Sigmoid colon (tissue), 7 donors: ENCODE results near the gene CALCA. TPM values are rescaled to one million over a fixed set of nuclear protein-coding genes. Genes with fewer than 3 reads are reported as not detected.

Experiments used
- DNase-seq: peaks from one replicate; pipeline ENCODE4 v3.0.0-alpha.2; 2019
- H3K27ac ChIP-seq, 4 donors: fragments of 200-600 bp; sonication (generic); one replicate each; pipeline ENCODE4 v1.5.1; 2016 to 2019; ENCODE audit warnings: mild to moderate bottlenecking in 1 of 4
- H3K27me3 ChIP-seq, 3 donors: fragments of 200-600 bp; sonication (generic); one replicate each; pipeline ENCODE4 v1.5.1; 2019; ENCODE audit warnings: mild to moderate bottlenecking in 1 of 3
- H3K36me3 ChIP-seq, 4 donors: fragments of 200-600 bp; sonication (generic); one replicate each; pipeline ENCODE4 v1.5.1; 2016 to 2019
- H3K4me1 ChIP-seq, 4 donors: fragments of 200-600 bp; sonication (generic); one replicate each; pipeline ENCODE4 v1.5.1; 2017 to 2019
- H3K4me3 ChIP-seq, 4 donors: fragments of 200-600 bp; sonication (generic); one replicate each; pipeline ENCODE4 v1.5.1; 2017 to 2019; ENCODE audit warnings: mild to moderate bottlenecking in 2 of 4, moderate library complexity in 1 of 4
- H3K9me3 ChIP-seq, 4 donors: fragments of 200-600 bp in 3 of 4; sonication (generic) in 3 of 4; one replicate each; pipeline versions ENCODE4 v1.5.1 to v1.6.1; 2013 to 2019
- CTCF ChIP-seq, 4 experiments: fragments of 450-650 bp in 3 of 4; fragments of 200-600 bp in 1 of 4; IDR thresholded peaks; one replicate each; pipeline ENCODE4 v1.5.1; 2016 to 2019; ENCODE audit warnings: antibody characterized with exemption in 4 of 4, mild to moderate bottlenecking in 3 of 4, moderate library complexity in 2 of 4
- EP300 ChIP-seq, 4 donors: sonication (generic); formaldehyde crosslinking; IDR thresholded peaks; one replicate each; pipeline ENCODE4 v1.6.1; 2017; ENCODE audit warnings: antibody characterized with exemption in 4 of 4
- POLR2A ChIP-seq, 2 donors: fragments of 450-650 bp; IDR thresholded peaks; one replicate each; pipeline ENCODE4 v1.6.1; 2016; ENCODE audit warnings: antibody characterized with exemption in 2 of 2, mild to moderate bottlenecking in 2 of 2, moderate library complexity in 2 of 2
- POLR2AphosphoS5 ChIP-seq, 4 donors: sonication (generic); formaldehyde crosslinking; IDR thresholded peaks; one replicate each; pipeline ENCODE4 v1.6.1; 2017; ENCODE audit warnings: antibody characterized with exemption in 4 of 4
- WGBS, 2 donors: extraction: QIAGEN DNeasy Blood & Tissue Kit; methylation state at CpG; one replicate each; pipeline ENCODE4 v1.1.7; 2013; 5-methylcytosine and 5-hydroxymethylcytosine counted together
- intact Hi-C: fragments of 100-400 bp; cut with DNase I; formaldehyde crosslinking; loops from one replicate; pipeline ENCODE4 v1.15.1; 2023
- polyA plus RNA-seq, 3 donors: library from polyadenylated mRNA; stranded (reverse); fragments of 200-250 nt; gene quantifications; one replicate each; pipeline ENCODE4 v1.2.3, GENCODE V29; 2013
- total RNA-seq, 4 donors: library from RNA; depleted of rRNA; stranded (reverse); fragments of >200 nt; gene quantifications; one replicate each; pipeline ENCODE4 v1.1.0, GENCODE V29; 2016
- donor health status: healthy with polysubstance abuse.
- donor health status: Bipolar disorder and iron deficiency.
- donor health status: healthy.

Gene CALCA
- total and polyA plus RNA-seq, 7 donors: 0.36 to 1.2 (median 0.66) TPM; not detected in 4

GRCh38 chr11:14942745-14943144, 29.4 kb downstream of the CALCA start:
- Histone ChIP-seq H3K36me3 (no peaks in the 10 kb centered on the region), H3K4me3 (no peak overlapping the region), H3K4me1 (no peaks in the 10 kb centered on the region), H3K27ac (no peak overlapping the region), H3K9me3 (no peaks in the 10 kb centered on the region), H3K27me3 (no peaks in the 10 kb centered on the region)
- intact Hi-C loops: no loop called here
- 65 to 78% methylated on average over 3 of the region's 3 CpGs for WGBS, 2 donors
- TF ChIP-seq POLR2AphosphoS5 (IDR thresholded peaks at IDR 0.05) (no peak), POLR2A (IDR thresholded peaks at IDR 0.05) (no peak), CTCF (IDR thresholded peaks at IDR 0.05) (no peak), EP300 (IDR thresholded peaks at IDR 0.05) (no peak)
- no peak for DNase-seq

DNA sequence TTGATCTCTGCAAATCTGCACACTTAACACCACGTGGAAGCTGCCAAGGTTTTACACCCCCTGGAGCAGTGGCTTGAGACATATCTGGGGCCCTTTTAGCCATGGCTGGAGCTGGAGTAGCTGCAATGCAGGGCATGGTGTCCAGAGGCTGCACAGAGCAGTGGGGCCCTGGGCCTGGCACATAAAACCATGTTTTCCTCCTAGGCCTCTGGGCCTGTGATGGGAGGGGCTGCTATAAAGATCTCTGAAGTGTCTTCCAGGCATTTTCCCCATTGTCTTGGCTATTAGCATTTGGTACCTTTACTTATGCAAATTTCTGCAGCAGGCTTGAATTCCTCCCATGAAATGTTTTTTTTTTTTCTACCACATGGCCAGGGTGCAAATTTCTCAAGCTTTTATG, 33.2 kb downstream of the CALCA start:
- 58 to 64% methylated on average over 1 of the region's 1 CpG for WGBS, 2 donors
- Histone ChIP-seq H3K9me3 (no peaks in the 10 kb centered on the region), H3K4me1 (no peaks in the 10 kb centered on the region), H3K27ac (no peak overlapping the region), H3K4me3 (no peak overlapping the region), H3K36me3 (no peaks in the 10 kb centered on the region), H3K27me3 (no peaks in the 10 kb centered on the region)
- TF ChIP-seq POLR2A (IDR thresholded peaks at IDR 0.05) (no peak), EP300 (IDR thresholded peaks at IDR 0.05) (no peak), CTCF (IDR thresholded peaks at IDR 0.05) (no peak), POLR2AphosphoS5 (IDR thresholded peaks at IDR 0.05) (no peak)
- no peak for DNase-seq
- intact Hi-C loops: no loop called here

DNA sequence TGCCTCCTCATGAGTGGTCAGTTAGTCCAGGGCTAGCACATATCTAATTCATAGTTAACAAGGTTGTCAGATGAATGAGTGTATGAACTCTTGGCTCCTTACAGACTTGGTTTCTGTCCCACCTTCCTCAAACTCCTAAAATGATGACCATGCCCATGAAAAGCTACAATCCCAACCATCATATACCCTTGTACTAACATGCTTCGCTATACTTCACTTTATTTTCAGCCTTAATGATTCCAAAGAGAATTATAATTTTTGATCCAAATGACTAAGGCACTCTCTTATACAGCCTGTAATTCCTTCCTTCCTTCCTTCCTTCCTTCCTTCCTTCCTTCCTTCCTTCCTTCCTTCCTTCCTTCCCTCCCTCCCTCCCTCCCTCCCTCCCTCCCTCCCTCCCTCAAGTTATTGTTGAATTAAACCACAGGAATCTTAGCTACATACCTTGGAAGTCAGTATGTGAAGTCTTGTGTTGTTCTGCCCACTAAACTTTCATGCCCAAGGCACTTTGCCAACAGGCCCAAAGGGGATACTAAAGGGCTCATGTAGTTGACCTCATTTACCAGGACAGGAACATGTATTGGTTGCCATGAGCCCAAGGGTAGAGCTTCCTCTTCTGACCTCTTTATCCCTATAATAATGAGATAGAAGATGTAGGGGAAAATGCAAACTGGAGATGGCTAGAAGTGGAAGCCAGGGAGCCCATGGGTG, 37.4 kb downstream of the CALCA start:
- H3K4me1 ChIP-seq: no peaks in the 10 kb centered on the region
- no peak for DNase-seq
- no peak for TF ChIP-seq POLR2AphosphoS5 (IDR thresholded peaks at IDR 0.05)
- no peak for TF ChIP-seq CTCF (IDR thresholded peaks at IDR 0.05)
- no peak for TF ChIP-seq EP300 (IDR thresholded peaks at IDR 0.05)
- no peak for TF ChIP-seq POLR2A (IDR thresholded peaks at IDR 0.05)
- H3K27ac ChIP-seq: no peak overlapping the region
- intact Hi-C loops: no loop called here
- H3K4me3 ChIP-seq: no peak overlapping the region
- H3K27me3 ChIP-seq: no peaks in the 10 kb centered on the region
- WGBS, 2 donors: 47 to 97% methylated on average over 1 of the region's 1 CpG
- H3K36me3 ChIP-seq: no peaks in the 10 kb centered on the region
- H3K9me3 ChIP-seq: no peaks in the 10 kb centered on the region

GRCh38 chr11:14932447-14932846, 39.7 kb downstream of the CALCA start:
- TF ChIP-seq CTCF (IDR thresholded peaks at IDR 0.05): no peak
- no peak for TF ChIP-seq POLR2AphosphoS5 (IDR thresholded peaks at IDR 0.05)
- TF ChIP-seq POLR2A (IDR thresholded peaks at IDR 0.05): no peak
- TF ChIP-seq EP300 (IDR thresholded peaks at IDR 0.05): no peak
- Histone ChIP-seq H3K4me1 (no peaks in the 10 kb centered on the region), H3K9me3 (no peaks in the 10 kb centered on the region), H3K27me3 (no peaks in the 10 kb centered on the region), H3K4me3 (no peak overlapping the region), H3K27ac (no peak overlapping the region), H3K36me3 (no peaks in the 10 kb centered on the region)
- intact Hi-C loops: no loop called here
- no peak for DNase-seq

DNA sequence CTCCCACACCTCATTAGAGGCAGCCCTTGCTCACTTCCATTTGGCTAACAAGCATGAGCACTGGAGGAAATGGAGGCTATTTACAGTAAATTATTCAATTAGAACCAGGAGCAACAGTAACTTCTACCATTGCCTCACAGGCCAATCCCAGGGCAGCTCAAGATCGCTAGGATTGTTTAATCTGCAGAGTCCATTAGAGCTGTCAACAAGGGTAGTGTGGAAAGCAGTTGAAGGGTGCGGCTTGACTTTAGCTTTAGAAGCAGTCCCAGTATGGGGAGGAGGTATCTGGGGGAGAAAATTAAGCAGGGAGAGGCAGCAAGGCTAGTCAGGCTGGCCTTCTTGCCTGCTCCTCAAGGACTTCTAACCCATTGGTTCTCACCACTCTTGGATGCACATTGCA, 41.8 kb downstream of the CALCA start:
- no peak for TF ChIP-seq CTCF (IDR thresholded peaks at IDR 0.05)
- no peak for TF ChIP-seq EP300 (IDR thresholded peaks at IDR 0.05)
- no peak for TF ChIP-seq POLR2A (IDR thresholded peaks at IDR 0.05)
- TF ChIP-seq POLR2AphosphoS5 (IDR thresholded peaks at IDR 0.05): no peak
- no peak for DNase-seq
- Histone ChIP-seq H3K9me3 (no peaks in the 10 kb centered on the region), H3K4me3 (no peak overlapping the region), H3K4me1 (no peaks in the 10 kb centered on the region), H3K27ac (no peak overlapping the region), H3K27me3 (no peaks in the 10 kb centered on the region), H3K36me3 (no peaks in the 10 kb centered on the region)
- intact Hi-C loops: no loop called here
- WGBS, 2 donors: 41 to 66% methylated on average over 2 of the region's 2 CpGs
